Vagina (tissue), 2 donors: ENCODE results near the gene ASTN1. TPM values are rescaled to one million over a fixed set of nuclear protein-coding genes. Genes with fewer than 3 reads are reported as not detected.

Experiments used
- DNase-seq, 2 donors: peaks; one replicate each; pipeline ENCODE4 v3.0.0-alpha.2; 2017; ENCODE audit errors: extremely low spot score in 2 of 2
- H3K27ac ChIP-seq: fragments of 200-600 bp; sonication (generic); one replicate; pipeline ENCODE4 v1.5.1; 2019
- H3K27me3 ChIP-seq: fragments of 200-600 bp; sonication (generic); one replicate; pipeline ENCODE4 v1.5.1; 2019
- H3K36me3 ChIP-seq, 2 donors: fragments of 200-600 bp; sonication (generic); one replicate each; pipeline ENCODE4 v1.5.1; 2017 to 2019
- H3K4me1 ChIP-seq: fragments of 200-600 bp; sonication (generic); one replicate; pipeline ENCODE4 v1.5.1; 2019
- H3K4me3 ChIP-seq, 2 donors: fragments of 200-600 bp; sonication (generic); 1 replicate in 1 of 2; 2 replicates in 1 of 2; pipeline ENCODE4 v1.5.1; 2016 to 2019
- H3K9me3 ChIP-seq: fragments of 200-600 bp; sonication (generic); one replicate; pipeline ENCODE4 v1.5.1; 2019
- POLR2A ChIP-seq, 2 donors: fragments of 450-650 bp; IDR thresholded peaks; one replicate each; pipeline ENCODE4 v1.6.1; 2017; ENCODE audit warnings: antibody characterized with exemption in 2 of 2, mild to moderate bottlenecking in 2 of 2, moderate library complexity in 2 of 2
- POLR2AphosphoS5 ChIP-seq, 2 donors: sonication (generic); formaldehyde crosslinking; IDR thresholded peaks; one replicate each; pipeline ENCODE4 v1.9.0; 2017; ENCODE audit warnings: antibody characterized with exemption in 2 of 2, mild to moderate bottlenecking in 2 of 2, low read depth in 1 of 2; ENCODE audit not compliant: insufficient read depth in 1 of 2
- intact Hi-C: fragments of 100-400 bp; cut with DNase I; formaldehyde crosslinking; loops from one replicate; pipeline ENCODE4 v1.15.1; 2023
- total RNA-seq: library from RNA; depleted of rRNA; stranded (reverse); fragments of >200 nt; gene quantifications from one replicate; pipeline ENCODE4 v1.2.3, GENCODE V29; 2016
- TF ChIP-seq, protein P1 (sequence below), 3 experiments: fragments of 450-650 bp in 2 of 3; fragments of 200-600 bp in 1 of 3; sonication (generic) in 1 of 3; IDR thresholded peaks; one replicate each; pipeline ENCODE4 v1.5.1; 2017 to 2019; ENCODE audit warnings: antibody characterized with exemption in 3 of 3, mild to moderate bottlenecking in 2 of 3, moderate library complexity in 2 of 3

The ASTN1 gene
- total RNA-seq, 1 donor from 2014 or later: 4.2 TPM

DNA sequence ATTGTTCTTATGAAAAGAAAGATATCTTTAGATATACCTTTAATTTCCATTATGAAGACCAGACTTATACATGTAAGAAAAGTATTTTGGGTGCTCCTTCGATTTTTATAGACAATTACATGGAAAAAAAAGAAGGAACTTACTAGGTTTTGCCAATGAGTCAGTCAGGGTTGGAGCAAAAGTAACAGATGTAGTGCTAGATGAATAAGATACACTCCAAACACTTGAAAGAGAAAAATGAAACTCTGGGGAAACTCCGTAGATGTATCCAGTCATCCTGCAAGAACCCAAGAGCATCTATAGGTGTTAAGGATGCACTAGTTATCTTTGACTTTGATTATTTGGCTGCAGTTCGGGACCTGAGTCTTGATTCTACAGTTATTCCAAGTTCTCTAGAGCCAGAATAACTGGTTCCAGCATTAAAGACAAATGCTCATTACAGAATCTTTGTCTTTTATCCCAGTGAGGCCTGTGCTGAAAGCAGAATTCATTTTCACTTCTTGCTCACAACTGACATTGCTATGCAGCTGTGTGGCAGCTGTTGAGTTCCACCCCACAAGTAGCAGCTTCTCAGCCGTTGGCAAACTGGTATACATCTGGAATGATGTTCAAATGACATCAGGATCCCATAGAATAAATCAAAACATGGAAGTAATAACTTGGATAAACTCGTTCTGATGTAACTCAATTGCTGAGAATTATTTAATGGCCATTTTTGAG lies 326.1 kb downstream of the ASTN1 start:
- Histone ChIP-seq H3K4me1 (no peaks in the 10 kb centered on the region), H3K27ac (no peak overlapping the region), H3K36me3 (no peaks in the 10 kb centered on the region), H3K27me3 (no peaks in the 10 kb centered on the region), H3K4me3 (no peak overlapping the region), H3K9me3 (no peaks in the 10 kb centered on the region)
- DNase-seq: no peak
- TF ChIP-seq POLR2AphosphoS5 (IDR thresholded peaks at IDR 0.05; ENCODE audit: insufficient read depth in 1 of 2, low read depth in 1 of 2) (no peak), POLR2A (IDR thresholded peaks at IDR 0.05) (no peak)
- TF ChIP-seq, protein P1, sequence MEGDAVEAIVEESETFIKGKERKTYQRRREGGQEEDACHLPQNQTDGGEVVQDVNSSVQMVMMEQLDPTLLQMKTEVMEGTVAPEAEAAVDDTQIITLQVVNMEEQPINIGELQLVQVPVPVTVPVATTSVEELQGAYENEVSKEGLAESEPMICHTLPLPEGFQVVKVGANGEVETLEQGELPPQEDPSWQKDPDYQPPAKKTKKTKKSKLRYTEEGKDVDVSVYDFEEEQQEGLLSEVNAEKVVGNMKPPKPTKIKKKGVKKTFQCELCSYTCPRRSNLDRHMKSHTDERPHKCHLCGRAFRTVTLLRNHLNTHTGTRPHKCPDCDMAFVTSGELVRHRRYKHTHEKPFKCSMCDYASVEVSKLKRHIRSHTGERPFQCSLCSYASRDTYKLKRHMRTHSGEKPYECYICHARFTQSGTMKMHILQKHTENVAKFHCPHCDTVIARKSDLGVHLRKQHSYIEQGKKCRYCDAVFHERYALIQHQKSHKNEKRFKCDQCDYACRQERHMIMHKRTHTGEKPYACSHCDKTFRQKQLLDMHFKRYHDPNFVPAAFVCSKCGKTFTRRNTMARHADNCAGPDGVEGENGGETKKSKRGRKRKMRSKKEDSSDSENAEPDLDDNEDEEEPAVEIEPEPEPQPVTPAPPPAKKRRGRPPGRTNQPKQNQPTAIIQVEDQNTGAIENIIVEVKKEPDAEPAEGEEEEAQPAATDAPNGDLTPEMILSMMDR (IDR thresholded peaks at IDR 0.05): no peak
- intact Hi-C loops: no loop called here

DNA sequence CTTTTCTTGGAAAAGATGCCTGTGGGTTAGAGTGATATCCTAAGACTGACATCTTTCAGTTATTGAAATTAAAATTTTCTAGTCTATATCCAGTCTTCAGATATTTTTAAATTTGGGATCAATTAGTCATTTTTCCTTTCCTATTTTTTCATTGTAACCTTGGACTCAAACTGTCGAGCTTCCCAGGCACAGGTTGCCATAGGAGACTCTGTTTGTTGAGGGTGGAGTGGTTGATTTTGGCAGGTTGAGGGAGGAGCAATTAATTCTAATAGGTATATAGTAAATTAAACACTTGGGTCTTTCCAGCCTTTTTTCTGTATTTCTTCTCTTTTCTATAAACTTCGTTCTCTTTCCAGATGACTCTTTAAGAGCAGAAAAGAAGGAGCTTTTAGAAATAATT lies 326.8 kb downstream of the ASTN1 start:
- Histone ChIP-seq H3K27ac (no peak overlapping the region), H3K4me1 (no peaks in the 10 kb centered on the region), H3K4me3 (no peak overlapping the region), H3K36me3 (no peaks in the 10 kb centered on the region), H3K27me3 (no peaks in the 10 kb centered on the region), H3K9me3 (no peaks in the 10 kb centered on the region)
- TF ChIP-seq POLR2A (IDR thresholded peaks at IDR 0.05) (no peak), POLR2AphosphoS5 (IDR thresholded peaks at IDR 0.05; ENCODE audit: insufficient read depth in 1 of 2, low read depth in 1 of 2) (no peak)
- TF ChIP-seq, protein P1 (IDR thresholded peaks at IDR 0.05): no peak
- no peak for DNase-seq
- intact Hi-C loops: no loop called here

DNA sequence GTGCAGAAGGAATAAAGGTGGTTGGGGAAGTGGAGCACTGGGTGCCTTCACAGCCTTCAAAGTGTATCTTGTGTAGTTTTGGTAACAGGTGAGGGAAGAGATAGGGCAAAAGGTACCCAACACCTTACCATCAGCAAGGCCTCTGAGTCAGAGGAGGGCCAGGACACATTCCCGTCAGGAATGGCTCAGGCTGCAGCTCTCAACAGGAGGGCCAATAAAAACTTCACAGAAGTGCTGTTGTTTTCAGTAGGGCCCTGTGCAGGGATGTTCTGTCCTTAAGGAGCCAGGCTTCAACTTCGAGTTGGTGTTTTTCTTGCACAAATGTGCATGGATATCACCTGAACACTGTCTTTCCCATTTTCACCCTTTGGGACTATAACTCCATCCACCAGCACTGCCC lies 333.4 kb downstream of the ASTN1 start:
- Histone ChIP-seq H3K4me1 (no peaks in the 10 kb centered on the region), H3K36me3 (no peaks in the 10 kb centered on the region), H3K27ac (no peak overlapping the region), H3K27me3 (no peaks in the 10 kb centered on the region), H3K4me3 (no peak overlapping the region), H3K9me3 (no peaks in the 10 kb centered on the region)
- no peak for DNase-seq
- TF ChIP-seq, protein P1 (IDR thresholded peaks at IDR 0.05): no peak
- TF ChIP-seq POLR2A (IDR thresholded peaks at IDR 0.05): no peak
- intact Hi-C loops: no loop called here

DNA sequence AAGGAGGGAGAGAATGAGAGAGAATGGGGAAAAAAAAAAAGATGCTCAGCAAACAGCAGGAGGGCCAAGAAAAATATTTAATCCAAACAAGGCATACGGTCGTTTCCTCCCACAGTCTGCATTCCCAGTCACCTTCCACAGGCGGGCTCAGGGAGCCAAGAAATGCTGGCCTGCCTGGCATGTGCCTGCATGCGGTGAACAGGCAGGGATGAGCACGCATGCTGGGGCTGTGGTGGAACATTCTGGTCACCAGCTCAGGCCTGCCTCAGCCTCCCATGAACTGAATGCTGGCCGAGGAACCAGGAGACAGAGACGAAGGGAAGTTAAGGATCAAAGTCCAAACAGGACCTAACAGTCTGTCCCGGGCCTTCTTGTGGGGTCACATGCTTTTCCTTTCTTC lies 335.3 kb downstream of the ASTN1 start:
- Histone ChIP-seq H3K27ac (no peak overlapping the region), H3K36me3 (no peaks in the 10 kb centered on the region), H3K27me3 (no peaks in the 10 kb centered on the region), H3K9me3 (no peaks in the 10 kb centered on the region), H3K4me3 (no peak overlapping the region), H3K4me1 (no peaks in the 10 kb centered on the region)
- no peak for DNase-seq
- no peak for TF ChIP-seq POLR2A (IDR thresholded peaks at IDR 0.05)
- no peak for TF ChIP-seq POLR2AphosphoS5 (IDR thresholded peaks at IDR 0.05; ENCODE audit: insufficient read depth in 1 of 2, low read depth in 1 of 2)
- TF ChIP-seq, protein P1 (IDR thresholded peaks at IDR 0.05): no peak
- intact Hi-C loops: no loop called here

DNA sequence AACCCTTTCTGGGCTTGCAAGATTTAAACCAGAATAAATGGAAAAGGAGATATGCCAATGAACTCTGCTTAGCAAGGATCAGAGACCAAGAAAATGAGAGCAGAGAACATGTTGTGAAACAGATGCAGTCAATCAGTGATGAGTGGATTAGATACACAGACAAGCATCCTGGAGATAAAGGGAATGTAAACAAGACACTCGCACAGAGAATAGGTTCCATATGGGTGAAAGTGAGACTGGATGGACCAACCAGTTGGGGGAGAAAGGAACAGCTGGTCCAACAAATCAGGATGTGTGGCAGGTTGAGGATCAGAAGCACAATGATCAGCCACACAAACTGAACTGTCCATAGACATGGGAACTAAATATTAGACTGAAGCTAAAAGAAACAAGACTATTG lies 338.2 kb downstream of the ASTN1 start:
- Histone ChIP-seq H3K36me3 (no peaks in the 10 kb centered on the region), H3K4me3 (no peak overlapping the region), H3K27me3 (no peaks in the 10 kb centered on the region), H3K27ac (no peak overlapping the region), H3K9me3 (no peaks in the 10 kb centered on the region), H3K4me1 (no peaks in the 10 kb centered on the region)
- no peak for DNase-seq
- TF ChIP-seq POLR2A (IDR thresholded peaks at IDR 0.05): no peak
- no peak for TF ChIP-seq POLR2AphosphoS5 (IDR thresholded peaks at IDR 0.05; ENCODE audit: insufficient read depth in 1 of 2, low read depth in 1 of 2)
- TF ChIP-seq, protein P1 (IDR thresholded peaks at IDR 0.05): no peak
- intact Hi-C loops: no loop called here
